HUES64 (cell line): ENCODE data around the gene CELSR3.

Source experiments
- H3K27ac ChIP-seq: 2 replicates; pipeline ENCODE4 v1.7.0; 2013; ENCODE audit warnings: low read depth, low read length, inconsistent platforms
- H3K27me3 ChIP-seq: 2 replicates; pipeline ENCODE4 v1.6.1; 2013; ENCODE audit warnings: mild to moderate bottlenecking, low read length; ENCODE audit not compliant: insufficient read depth
- H3K36me3 ChIP-seq: 2 replicates; pipeline ENCODE4 v1.6.1; 2013; ENCODE audit warnings: mild to moderate bottlenecking, low read length; ENCODE audit not compliant: insufficient read depth
- H3K4me1 ChIP-seq: 2 replicates; pipeline ENCODE4 v1.6.1; 2013; ENCODE audit warnings: mild to moderate bottlenecking, low read length, moderate library complexity; ENCODE audit not compliant: insufficient read depth
- H3K4me3 ChIP-seq: 2 replicates; pipeline ENCODE4 v1.5.1; 2013; ENCODE audit warnings: mild to moderate bottlenecking, low read length, moderate library complexity
- H3K9ac ChIP-seq: 2 replicates; pipeline ENCODE4 v1.6.1; 2013; ENCODE audit warnings: mild to moderate bottlenecking, low read depth, low read length
- H3K9me3 ChIP-seq: 2 replicates; pipeline ENCODE4 v1.6.1; 2013; ENCODE audit warnings: low read depth, low read length; ENCODE audit not compliant: insufficient read depth
- WGBS: fragments of 150-250, 120-280 bp; methylation state at CpG from one replicate; pipeline ENCODE4 v1.1.7; 2013; ENCODE audit warnings: missing lambda C conversion rate; 5-methylcytosine and 5-hydroxymethylcytosine counted together

CELSR3 gene

GRCh38 chr3:48614044-48614443 lies 48.6 kb downstream of the CELSR3 start:
- Histone ChIP-seq H3K4me3 (no peak overlapping the region), H3K27me3 (no peaks in the 10 kb centered on the region), H3K9ac (no peak overlapping the region), H3K4me1 (no peaks in the 10 kb centered on the region), H3K27ac (no peak overlapping the region), H3K9me3 (peaks cover 18% of the 10 kb centered on the region), H3K36me3 (peaks cover 24% of the 10 kb centered on the region)
- 96% methylated on average over 3 of the region's 3 CpGs for WGBS

- peaks cover 19% of the 10 kb centered on the region for H3K36me3 ChIP-seq
- peaks cover 5% of the 10 kb centered on the region; the same call in 1 of the 2 replicates for H3K4me1 ChIP-seq
- no peak overlapping the region for H3K9ac ChIP-seq
- H3K9me3 ChIP-seq = peaks cover 10% of the 10 kb centered on the region
- no peak overlapping the region for H3K4me3 ChIP-seq
- WGBS = 100% methylated on average over 1 of the region's 1 CpG
- H3K27me3 ChIP-seq = no peaks in the 10 kb centered on the region
- no peak overlapping the region for H3K27ac ChIP-seq
Measured at GRCh38 chr3:48612309-48612708, 50.4 kb downstream of the CELSR3 start.

GRCh38 chr3:48609088-48610005 lies 53.3 kb downstream of the CELSR3 start, which contains the start of gene UQCRC1:
TSS of gene UQCRC1 (minus strand) at chr3:48609646. CDS start at chr3:48609620, 26 bp downstream.
- peaks cover 37% of the 10 kb centered on the region for H3K36me3 ChIP-seq
- H3K27ac ChIP-seq = peak within 1 kb of the TSS; percentile 85
- peak within 1 kb of the TSS; percentile 96 for H3K4me3 ChIP-seq
- H3K9ac ChIP-seq = peak within 1 kb of the TSS; percentile 95
- no peaks in the 10 kb centered on the region for H3K27me3 ChIP-seq
- WGBS = under 1% methylated on average over 86 of the region's 86 CpGs
- H3K9me3 ChIP-seq = no peaks in the 10 kb centered on the region
- peaks cover 5% of the 10 kb centered on the region; the same call in 1 of the 2 replicates for H3K4me1 ChIP-seq

GRCh38 chr3:48607519-48607918 lies 55.2 kb downstream of the CELSR3 start:
- Histone ChIP-seq H3K9me3 (no peaks in the 10 kb centered on the region), H3K36me3 (peaks cover 55% of the 10 kb centered on the region), H3K9ac (no peak overlapping the region), H3K4me3 (no peak overlapping the region), H3K27me3 (no peaks in the 10 kb centered on the region), H3K4me1 (peaks cover 5% of the 10 kb centered on the region; the same call in 1 of the 2 replicates), H3K27ac (no peak overlapping the region)
- WGBS = 95% methylated on average over 5 of the region's 5 CpGs

- H3K27ac ChIP-seq = no peak overlapping the region
- H3K4me3 ChIP-seq = no peak overlapping the region
- WGBS = 91% methylated on average over 2 of the region's 2 CpGs
- no peaks in the 10 kb centered on the region for H3K27me3 ChIP-seq
- H3K9me3 ChIP-seq = no peaks in the 10 kb centered on the region
- no peaks in the 10 kb centered on the region for H3K4me1 ChIP-seq
- H3K36me3 ChIP-seq = peaks cover 90% of the 10 kb centered on the region
- H3K9ac ChIP-seq = no peak overlapping the region
Measured at GRCh38 chr3:48601622-48601994, 61.1 kb downstream of the CELSR3 start.

- H3K9ac ChIP-seq = no peak overlapping the region
- no peak overlapping the region for H3K27ac ChIP-seq
- H3K4me3 ChIP-seq = no peak overlapping the region
- peaks cover 6% of the 10 kb centered on the region for H3K4me1 ChIP-seq
- no peaks in the 10 kb centered on the region for H3K27me3 ChIP-seq
- peaks cover 83% of the 10 kb centered on the region for H3K36me3 ChIP-seq
- H3K9me3 ChIP-seq = no peaks in the 10 kb centered on the region
- WGBS = 95% methylated on average over 19 of the region's 19 CpGs
Measured at GRCh38 chr3:48600711-48601621, 61.7 kb downstream of the CELSR3 start.

- H3K36me3 ChIP-seq = peaks cover 70% of the 10 kb centered on the region
- 91% methylated on average over 12 of the region's 12 CpGs for WGBS
- H3K9me3 ChIP-seq = no peaks in the 10 kb centered on the region
- peaks cover 4% of the 10 kb centered on the region; the same call in 1 of the 2 replicates for H3K27me3 ChIP-seq
- H3K4me1 ChIP-seq = peaks cover 12% of the 10 kb centered on the region
- no peak overlapping the region for H3K27ac ChIP-seq
- H3K9ac ChIP-seq = no peak overlapping the region
- no peak overlapping the region for H3K4me3 ChIP-seq
Measured at GRCh38 chr3:48599509-48600285, 63.0 kb downstream of the CELSR3 start.

- H3K9me3 ChIP-seq = no peaks in the 10 kb centered on the region
- H3K4me3 ChIP-seq = no peak overlapping the region
- WGBS = 94% methylated on average over 11 of the region's 11 CpGs
- H3K36me3 ChIP-seq = peaks cover 64% of the 10 kb centered on the region
- peaks cover 10% of the 10 kb centered on the region; the same call in 1 of the 2 replicates for H3K27me3 ChIP-seq
- peaks cover 17% of the 10 kb centered on the region for H3K4me1 ChIP-seq
- H3K27ac ChIP-seq = peak overlapping the region; percentile 16; the same call in 1 of the 2 replicates
- H3K9ac ChIP-seq = no peak overlapping the region
Measured at GRCh38 chr3:48599077-48599501, 63.6 kb downstream of the CELSR3 start.

GRCh38 chr3:48598323-48599076 lies 64.2 kb downstream of the CELSR3 start:
- 79% methylated on average over 5 of the region's 5 CpGs for WGBS
- peaks cover 58% of the 10 kb centered on the region for H3K36me3 ChIP-seq
- peak overlapping the region; percentile 54 for H3K27ac ChIP-seq
- no peak overlapping the region for H3K4me3 ChIP-seq
- H3K27me3 ChIP-seq = peaks cover 16% of the 10 kb centered on the region; the same call in 1 of the 2 replicates
- peaks cover 19% of the 10 kb centered on the region for H3K4me1 ChIP-seq
- H3K9me3 ChIP-seq = no peaks in the 10 kb centered on the region
- H3K9ac ChIP-seq = no peak overlapping the region

GRCh38 chr3:48597408-48597800 lies 65.3 kb downstream of the CELSR3 start:
- H3K9ac ChIP-seq = no peak overlapping the region
- H3K27ac ChIP-seq = no peak overlapping the region
- peaks cover 17% of the 10 kb centered on the region; the same call in 1 of the 2 replicates for H3K27me3 ChIP-seq
- peaks cover 19% of the 10 kb centered on the region for H3K4me1 ChIP-seq
- WGBS = 95% methylated on average over 6 of the region's 6 CpGs
- no peak overlapping the region for H3K4me3 ChIP-seq
- H3K9me3 ChIP-seq = no peaks in the 10 kb centered on the region
- H3K36me3 ChIP-seq = peaks cover 47% of the 10 kb centered on the region
